HCT116 (cell line): ENCODE measurements around the gene BFSP2. TPM values are rescaled to one million over a fixed set of nuclear protein-coding genes. Genes with fewer than 3 reads are reported as not detected.

Experiments
- ATAC-seq: fragments of 200-7000 bp; cut with Tn5 transposase; 2 replicates; pipeline ENCODE4 v1.9.1; 2020; ENCODE audit warnings: mild to moderate bottlenecking, moderate library complexity
- BruUV-seq: library from RNA; stranded (reverse); fragments of 400-500 nt; replicated peaks from 2 replicates; lab custom pipeline; 2021; lab: Mats Ljungman, UMichigan
- CTCF ChIA-PET: fragments of 300-600 bp; sonication (Branson Sonifier 250); formaldehyde crosslinking; loops from one replicate; lab custom pipeline; 2021; ENCODE audit warnings: antibody characterized with exemption; lab: Charles Lee
- POLR2A ChIA-PET: fragments of 300-600, 350-600 bp; sonication (Branson Sonifier 250); formaldehyde crosslinking; loops from one replicate; lab custom pipeline; 2021; ENCODE audit warnings: antibody characterized with exemption; lab: Charles Lee
- RAD21 ChIA-PET, 2 experiments: fragments of 300-600 bp; sonication (Branson Sonifier 250); formaldehyde crosslinking; loops; one replicate each; lab custom pipeline; 2023; ENCODE audit warnings: low total read pairs in 2 of 2; ENCODE audit not compliant: uncharacterized antibody in 2 of 2, unreplicated experiment in 2 of 2, low non-redundant PET in 1 of 2; lab: Charles Lee
- DNase-seq: peaks from one replicate; pipeline ENCODE4 v3.0.0-alpha.2; 2010; ENCODE audit warnings: low read depth, low spot score
- H2AFZ ChIP-seq: fragments of 200-600 bp; shearing (Covaris generic), sonication (generic); 2 replicates; pipeline ENCODE4 v1.6.1; 2017; ENCODE audit warnings: low read depth, mixed run types, mixed read lengths, antibody characterized with exemption, low read length; ENCODE audit not compliant: poor library complexity, severe bottlenecking
- H3K27ac ChIP-seq: 2 replicates; pipeline ENCODE4 v1.5.1; 2012; ENCODE audit warnings: low read depth, low read length
- H3K27me3 ChIP-seq: fragments of 200-600 bp; sonication (generic); 2 replicates; pipeline ENCODE4 v1.6.1; 2016; ENCODE audit warnings: mixed run types, low read length, mixed read lengths; ENCODE audit not compliant: insufficient read depth
- H3K36me3 ChIP-seq, 2 experiments: fragments of 200-500 bp in 1 of 2; fragments of 200-600 bp in 1 of 2; sonication (Bioruptor generic) in 1 of 2; sonication (generic) in 1 of 2; 2 replicates each; pipeline versions ENCODE4 v1.5.1 to v1.6.1; 2014 to 2016; ENCODE audit warnings: low read length in 2 of 2, inconsistent platforms in 1 of 2, mixed read lengths in 1 of 2, mixed run types in 1 of 2; ENCODE audit not compliant: insufficient read depth in 2 of 2, control insufficient read depth in 1 of 2
- H3K4me1 ChIP-seq, 2 experiments: fragments of 200-600 bp in 1 of 2; sonication (generic) in 1 of 2; 2 replicates each; pipeline versions ENCODE4 v1.5.1 to v1.6.1; 2012 to 2017; ENCODE audit warnings: low read length in 2 of 2, inconsistent platforms in 1 of 2, mild to moderate bottlenecking in 1 of 2, mixed read lengths in 1 of 2, mixed run types in 1 of 2, moderate library complexity in 1 of 2; ENCODE audit not compliant: insufficient read depth in 2 of 2, control insufficient read depth in 1 of 2
- H3K4me2 ChIP-seq: fragments of 200-600 bp; sonication (generic); 2 replicates; pipeline ENCODE4 v1.6.1; 2017; ENCODE audit warnings: mixed run types, low read length, mixed read lengths
- H3K4me3 ChIP-seq, 2 experiments: fragments of 200-600 bp in 1 of 2; sonication (generic) in 1 of 2; replicated peaks in 1 of 2; 2 replicates each; pipeline ENCODE4 v1.5.1; 2011 to 2016; ENCODE audit warnings: low read length in 2 of 2, control low read depth in 1 of 2, low read depth in 1 of 2, mild to moderate bottlenecking in 1 of 2, mixed read lengths in 1 of 2, mixed run types in 1 of 2
- H3K79me2 ChIP-seq: fragments of 200-600 bp; sonication (generic); 2 replicates; pipeline ENCODE4 v1.6.1; 2017; ENCODE audit warnings: mild to moderate bottlenecking, mixed run types, low read length, moderate library complexity, mixed read lengths; ENCODE audit not compliant: insufficient read depth
- H3K9ac ChIP-seq: fragments of 200-600 bp; sonication (generic); 2 replicates; pipeline ENCODE4 v1.6.1; 2016; ENCODE audit warnings: low read length, mixed read lengths
- H3K9me2 ChIP-seq: fragments of 200-600 bp; sonication (generic), shearing (Covaris generic); 2 replicates; pipeline ENCODE4 v1.6.1; 2017; ENCODE audit warnings: mixed run types, mild to moderate bottlenecking, moderate library complexity; ENCODE audit not compliant: insufficient read depth
- H3K9me3 ChIP-seq, 2 experiments: fragments of 200-500 bp in 1 of 2; fragments of 200-600 bp in 1 of 2; sonication (Bioruptor generic) in 1 of 2; sonication (generic) in 1 of 2; 2 replicates each; pipeline ENCODE4 v1.6.1; 2014 to 2017; ENCODE audit warnings: low read length in 2 of 2, mixed read lengths in 2 of 2, inconsistent platforms in 1 of 2, low read depth in 1 of 2, mild to moderate bottlenecking in 1 of 2, mixed run types in 1 of 2, moderate library complexity in 1 of 2; ENCODE audit not compliant: control insufficient read depth in 1 of 2, insufficient read depth in 1 of 2
- H4K20me1 ChIP-seq: fragments of 200-600 bp; sonication (generic), shearing (Covaris generic); 2 replicates; pipeline ENCODE4 v1.6.1; 2017; ENCODE audit warnings: mixed run types, mild to moderate bottlenecking, moderate library complexity; ENCODE audit not compliant: insufficient read depth
- CBX3 ChIP-seq: IDR thresholded peaks from 2 replicates; pipeline ENCODE4 v1.6.1; 2012; ENCODE audit warnings: low read depth
- CEBPB ChIP-seq: IDR thresholded peaks from 2 replicates; pipeline ENCODE4 v1.6.1; 2012; ENCODE audit warnings: low read depth
- ELF1 ChIP-seq: IDR thresholded peaks from 2 replicates; pipeline ENCODE4 v1.6.1; 2012; ENCODE audit warnings: low read depth, borderline replicate concordance
- EZH2 ChIP-seq: fragments of 200-600 bp; sonication (generic); IDR thresholded peaks from 2 replicates; pipeline ENCODE4 v1.6.1; 2017; ENCODE audit warnings: antibody characterized with exemption, mixed run types
- FOSL1 ChIP-seq: IDR thresholded peaks from 2 replicates; pipeline ENCODE4 v1.6.1; 2012; ENCODE audit warnings: low read depth
- JUND ChIP-seq: IDR thresholded peaks from 2 replicates; pipeline ENCODE4 v1.6.1; 2012
- POLR2AphosphoS5 ChIP-seq: IDR thresholded peaks from 2 replicates; pipeline ENCODE4 v1.6.1; 2011; ENCODE audit warnings: mild to moderate bottlenecking, low read depth, low read length, moderate library complexity
- RAD21 ChIP-seq: IDR thresholded peaks from 2 replicates; pipeline ENCODE4 v1.6.1; 2012; ENCODE audit warnings: low read depth, mild to moderate bottlenecking
- SIN3A ChIP-seq: IDR thresholded peaks from 2 replicates; pipeline ENCODE4 v1.6.1; 2012; ENCODE audit warnings: low read depth
- SP1 ChIP-seq: IDR thresholded peaks from 2 replicates; pipeline ENCODE4 v1.6.1; 2012; ENCODE audit warnings: low read depth
- YY1 ChIP-seq: IDR thresholded peaks from 2 replicates; pipeline ENCODE4 v1.6.1; 2011; ENCODE audit warnings: low read length, low read depth, moderate library complexity, mild to moderate bottlenecking; ENCODE audit not compliant: insufficient replicate concordance; ENCODE audit errors: extremely low read depth
- intact Hi-C: fragments of 100-400 bp; cut with micrococcal nuclease; formaldehyde crosslinking; loops from 2 replicates; pipeline ENCODE4 v1.10.0; 2022
- total RNA-seq: library from RNA; stranded (reverse); gene quantifications from one replicate; pipeline ENCODE4 v1.2.1, GENCODE V29; 2021; ENCODE audit not compliant: unreplicated experiment
- TF ChIP-seq, protein P1 (sequence below): IDR thresholded peaks from 2 replicates; pipeline ENCODE4 v1.6.1; 2012
- TF ChIP-seq, protein P2 (sequence below), 3 experiments: fragments of 200-600 bp in 1 of 3; sonication (generic) in 1 of 3; IDR thresholded peaks in 2 of 3; conservative IDR thresholded peaks in 1 of 3; 2 replicates each; pipeline ENCODE4 v1.5.1; 2012 to 2017; ENCODE audit warnings: low read depth in 2 of 3, low read length in 2 of 3, antibody characterized with exemption in 1 of 3, borderline replicate concordance in 1 of 3, control low read depth in 1 of 3, mild to moderate bottlenecking in 1 of 3, mixed read lengths in 1 of 3, mixed run types in 1 of 3, moderate library complexity in 1 of 3; ENCODE audit not compliant: insufficient read depth in 1 of 3
- TF ChIP-seq, protein P3 (sequence below): IDR thresholded peaks from 2 replicates; pipeline ENCODE4 v1.6.1; 2011; ENCODE audit warnings: mild to moderate bottlenecking, low read length, moderate library complexity; ENCODE audit not compliant: insufficient replicate concordance; ENCODE audit errors: extremely low read depth
- TF ChIP-seq, protein P4 (sequence below): IDR thresholded peaks from 2 replicates; pipeline ENCODE4 v1.6.1; 2012

BFSP2 gene
- total RNA-seq, 1 experiment from 2014 or later: not detected

DNA sequence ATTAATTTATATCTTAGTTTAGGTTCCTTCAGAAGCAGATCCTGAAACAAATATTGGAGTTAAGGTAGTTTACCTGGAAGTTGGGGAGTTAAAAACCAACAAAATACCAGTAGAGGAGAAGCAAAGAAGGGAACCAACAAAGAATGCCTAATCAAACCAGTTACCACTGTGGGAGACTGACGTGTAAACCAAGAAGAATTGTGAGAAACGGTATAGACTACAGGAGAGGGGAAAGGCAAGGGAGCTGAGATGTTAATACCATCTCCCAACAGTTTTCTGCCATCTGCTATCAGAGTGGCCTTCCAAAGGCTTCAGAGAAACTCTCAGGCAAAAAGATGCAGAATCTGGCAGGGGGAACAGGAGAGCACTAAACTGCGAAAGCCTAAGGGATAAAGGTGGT is 53.5 kb downstream of the BFSP2 start:
- no peak overlapping the region for H3K27ac ChIP-seq
- ChIA-PET POLR2A (no interaction called here), CTCF (no interaction called here), RAD21 (no interaction called here)
- H3K4me3 ChIP-seq: no peak overlapping the region
- no peaks in the 10 kb centered on the region for H3K9me3 ChIP-seq
- no peaks in the 10 kb centered on the region for H3K4me1 ChIP-seq
- H3K4me2 ChIP-seq: no peak overlapping the region
- no peaks in the 10 kb centered on the region for H3K79me2 ChIP-seq
- intact Hi-C loops: no loop called here
- H3K27me3 ChIP-seq: no peaks in the 10 kb centered on the region; the same call in 1 of the 2 replicates
- no peaks in the 10 kb centered on the region for H4K20me1 ChIP-seq
- no peaks in the 10 kb centered on the region for H3K9me2 ChIP-seq
- TF ChIP-seq CEBPB: no peak
- no peak for TF ChIP-seq EZH2
- TF ChIP-seq, protein P1, sequence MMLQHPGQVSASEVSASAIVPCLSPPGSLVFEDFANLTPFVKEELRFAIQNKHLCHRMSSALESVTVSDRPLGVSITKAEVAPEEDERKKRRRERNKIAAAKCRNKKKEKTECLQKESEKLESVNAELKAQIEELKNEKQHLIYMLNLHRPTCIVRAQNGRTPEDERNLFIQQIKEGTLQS: no peak
- TF ChIP-seq, protein P2, sequence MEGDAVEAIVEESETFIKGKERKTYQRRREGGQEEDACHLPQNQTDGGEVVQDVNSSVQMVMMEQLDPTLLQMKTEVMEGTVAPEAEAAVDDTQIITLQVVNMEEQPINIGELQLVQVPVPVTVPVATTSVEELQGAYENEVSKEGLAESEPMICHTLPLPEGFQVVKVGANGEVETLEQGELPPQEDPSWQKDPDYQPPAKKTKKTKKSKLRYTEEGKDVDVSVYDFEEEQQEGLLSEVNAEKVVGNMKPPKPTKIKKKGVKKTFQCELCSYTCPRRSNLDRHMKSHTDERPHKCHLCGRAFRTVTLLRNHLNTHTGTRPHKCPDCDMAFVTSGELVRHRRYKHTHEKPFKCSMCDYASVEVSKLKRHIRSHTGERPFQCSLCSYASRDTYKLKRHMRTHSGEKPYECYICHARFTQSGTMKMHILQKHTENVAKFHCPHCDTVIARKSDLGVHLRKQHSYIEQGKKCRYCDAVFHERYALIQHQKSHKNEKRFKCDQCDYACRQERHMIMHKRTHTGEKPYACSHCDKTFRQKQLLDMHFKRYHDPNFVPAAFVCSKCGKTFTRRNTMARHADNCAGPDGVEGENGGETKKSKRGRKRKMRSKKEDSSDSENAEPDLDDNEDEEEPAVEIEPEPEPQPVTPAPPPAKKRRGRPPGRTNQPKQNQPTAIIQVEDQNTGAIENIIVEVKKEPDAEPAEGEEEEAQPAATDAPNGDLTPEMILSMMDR (IDR thresholded peaks at IDR 0.05 in 2 of 3, conservative IDR thresholded peaks at IDR 0.05 in 1 of 3; ENCODE audit: borderline replicate concordance in 1 of 3, insufficient read depth in 1 of 3, low read depth in 2 of 3, low read length in 2 of 3): no peak
- TF ChIP-seq YY1: no peak
- no peak for TF ChIP-seq POLR2AphosphoS5
- ATAC-seq (no peak), DNase-seq (no peak)
- H3K9ac ChIP-seq: no peak overlapping the region
- no peaks in the 10 kb centered on the region for H3K36me3 ChIP-seq
- no peak overlapping the region for H2AFZ ChIP-seq
- BruUV-seq: no TSS peak

DNA sequence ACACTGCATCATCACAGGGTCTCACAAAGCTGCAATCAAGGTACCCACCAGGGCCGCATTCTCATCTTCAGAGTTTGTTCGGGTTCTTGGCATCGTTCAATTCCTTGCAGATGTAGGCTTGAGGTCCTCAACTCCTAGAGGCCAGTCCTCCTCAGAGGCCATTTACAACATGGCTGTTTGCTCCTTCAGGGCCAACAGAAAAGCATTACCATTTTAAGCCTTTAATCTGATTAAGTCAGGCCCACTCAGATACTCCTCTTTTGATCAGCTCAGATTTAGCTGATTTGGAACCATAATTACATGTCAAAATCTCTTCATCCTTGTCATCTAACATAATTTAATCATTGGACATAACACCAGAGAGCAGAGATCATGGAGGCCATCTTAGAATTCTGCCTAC is 55.4 kb downstream of the BFSP2 start:
- Histone ChIP-seq H3K27me3 (no peaks in the 10 kb centered on the region; the same call in 1 of the 2 replicates), H3K4me2 (no peak overlapping the region), H3K36me3 (no peaks in the 10 kb centered on the region), H3K27ac (no peak overlapping the region), H3K79me2 (no peaks in the 10 kb centered on the region), H3K9ac (no peak overlapping the region), H3K9me2 (no peaks in the 10 kb centered on the region), H3K9me3 (no peaks in the 10 kb centered on the region), H3K4me1 (no peaks in the 10 kb centered on the region), H3K4me3 (no peak overlapping the region), H2AFZ (no peak overlapping the region), H4K20me1 (no peaks in the 10 kb centered on the region)
- no TSS peak for BruUV-seq
- intact Hi-C loops: no loop called here
- CTCF ChIA-PET: no interaction called here
- RAD21 ChIA-PET: no interaction called here
- no peak for DNase-seq
- no peak for ATAC-seq
- POLR2A ChIA-PET: no interaction called here
- no peak for TF ChIP-seq FOSL1
- TF ChIP-seq CEBPB: no peak
- no peak for TF ChIP-seq SP1
- TF ChIP-seq, protein P3, sequence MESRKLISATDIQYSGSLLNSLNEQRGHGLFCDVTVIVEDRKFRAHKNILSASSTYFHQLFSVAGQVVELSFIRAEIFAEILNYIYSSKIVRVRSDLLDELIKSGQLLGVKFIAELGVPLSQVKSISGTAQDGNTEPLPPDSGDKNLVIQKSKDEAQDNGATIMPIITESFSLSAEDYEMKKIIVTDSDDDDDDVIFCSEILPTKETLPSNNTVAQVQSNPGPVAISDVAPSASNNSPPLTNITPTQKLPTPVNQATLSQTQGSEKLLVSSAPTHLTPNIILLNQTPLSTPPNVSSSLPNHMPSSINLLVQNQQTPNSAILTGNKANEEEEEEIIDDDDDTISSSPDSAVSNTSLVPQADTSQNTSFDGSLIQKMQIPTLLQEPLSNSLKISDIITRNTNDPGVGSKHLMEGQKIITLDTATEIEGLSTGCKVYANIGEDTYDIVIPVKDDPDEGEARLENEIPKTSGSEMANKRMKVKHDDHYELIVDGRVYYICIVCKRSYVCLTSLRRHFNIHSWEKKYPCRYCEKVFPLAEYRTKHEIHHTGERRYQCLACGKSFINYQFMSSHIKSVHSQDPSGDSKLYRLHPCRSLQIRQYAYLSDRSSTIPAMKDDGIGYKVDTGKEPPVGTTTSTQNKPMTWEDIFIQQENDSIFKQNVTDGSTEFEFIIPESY: no peak
- TF ChIP-seq, protein P2 (IDR thresholded peaks at IDR 0.05 in 2 of 3, conservative IDR thresholded peaks at IDR 0.05 in 1 of 3; ENCODE audit: borderline replicate concordance in 1 of 3, insufficient read depth in 1 of 3, low read depth in 2 of 3, low read length in 2 of 3): no peak
- no peak for TF ChIP-seq JUND
- no peak for TF ChIP-seq CBX3
- TF ChIP-seq ELF1: no peak
- no peak for TF ChIP-seq RAD21
- no peak for TF ChIP-seq SIN3A
- TF ChIP-seq, protein P4, sequence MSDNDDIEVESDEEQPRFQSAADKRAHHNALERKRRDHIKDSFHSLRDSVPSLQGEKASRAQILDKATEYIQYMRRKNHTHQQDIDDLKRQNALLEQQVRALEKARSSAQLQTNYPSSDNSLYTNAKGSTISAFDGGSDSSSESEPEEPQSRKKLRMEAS: no peak
